Stimulated activated CD4-positive, alpha-beta T cell treated with anti-CD3 and anti-CD28 coated beads, Interleukin-4, amount 100 ng/mL, for 4 hours (primary cell): Measurements from ENCODE around the gene ACACB.

Experiments used
- DNase-seq, 2 experiments: peaks; one replicate each; pipeline ENCODE4 v3.0.0-alpha.2; 2020

The ACACB gene

GRCh38 chr12:109258607-109259544 is 142.5 kb downstream of the ACACB start:
- DNase-seq, result no peak

- DNase-seq, result no peak
Measured at GRCh38 chr12:109259545-109259895, 143.1 kb downstream of the ACACB start.

DNA sequence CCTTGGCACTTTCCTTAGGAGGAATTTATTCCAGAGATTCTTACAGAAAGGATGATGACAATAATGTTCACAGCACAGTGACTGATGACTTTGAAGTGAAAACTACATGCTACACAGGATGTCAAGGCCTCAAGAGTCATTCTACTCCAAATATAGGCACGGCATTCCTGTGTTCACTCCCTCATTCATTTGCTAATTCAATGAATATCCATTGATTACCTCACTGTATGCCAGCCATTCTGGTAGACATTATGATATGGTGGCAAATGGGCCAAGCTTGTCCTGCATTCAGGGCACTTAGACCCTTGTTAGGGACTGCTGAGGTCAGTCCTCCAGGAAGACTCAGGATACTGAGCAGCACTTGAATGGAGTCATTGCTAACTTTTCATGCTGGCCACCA is 144.7 kb downstream of the ACACB start:
- DNase-seq, result no peak

DNA sequence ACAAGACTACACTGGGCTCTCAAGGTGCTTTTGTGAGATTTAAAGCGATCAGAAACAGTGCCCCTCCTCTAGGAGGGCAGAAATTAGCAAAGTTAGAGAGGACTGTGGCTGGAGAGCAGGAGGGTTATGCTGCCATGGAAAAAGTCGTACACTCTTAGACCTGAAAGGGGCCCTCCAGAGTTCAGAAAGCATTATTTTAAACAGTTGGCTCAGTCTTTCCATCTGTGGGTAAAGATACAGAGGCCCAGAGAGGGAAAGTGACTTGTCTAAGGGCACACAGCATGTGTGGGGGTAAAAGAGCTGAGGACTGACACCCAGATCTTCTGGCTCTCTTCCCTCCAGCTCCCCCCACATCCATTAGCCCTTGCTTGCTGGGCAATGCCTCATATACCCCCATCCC is 145.6 kb downstream of the ACACB start:
- no peak for DNase-seq

DNA sequence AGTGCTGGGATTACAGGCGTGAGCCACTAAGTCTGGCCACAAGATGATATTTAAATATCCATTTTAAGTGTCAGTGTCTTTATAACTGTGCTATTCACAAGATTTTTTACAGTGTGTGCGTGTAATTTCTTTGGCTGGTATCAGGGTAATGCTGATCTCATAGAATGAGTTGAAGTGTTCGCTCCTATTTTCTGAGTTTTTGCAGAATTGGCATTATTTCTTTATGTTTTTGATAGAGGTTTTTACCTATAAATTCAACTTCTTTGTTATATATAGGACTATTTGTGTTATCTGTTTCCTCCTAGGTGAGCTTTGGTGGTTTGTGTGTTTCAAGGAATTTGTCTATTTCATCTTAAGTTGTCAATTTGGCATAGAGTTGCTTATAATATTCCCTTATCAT is 147.1 kb downstream of the ACACB start:
- DNase-seq, result no peak

DNA sequence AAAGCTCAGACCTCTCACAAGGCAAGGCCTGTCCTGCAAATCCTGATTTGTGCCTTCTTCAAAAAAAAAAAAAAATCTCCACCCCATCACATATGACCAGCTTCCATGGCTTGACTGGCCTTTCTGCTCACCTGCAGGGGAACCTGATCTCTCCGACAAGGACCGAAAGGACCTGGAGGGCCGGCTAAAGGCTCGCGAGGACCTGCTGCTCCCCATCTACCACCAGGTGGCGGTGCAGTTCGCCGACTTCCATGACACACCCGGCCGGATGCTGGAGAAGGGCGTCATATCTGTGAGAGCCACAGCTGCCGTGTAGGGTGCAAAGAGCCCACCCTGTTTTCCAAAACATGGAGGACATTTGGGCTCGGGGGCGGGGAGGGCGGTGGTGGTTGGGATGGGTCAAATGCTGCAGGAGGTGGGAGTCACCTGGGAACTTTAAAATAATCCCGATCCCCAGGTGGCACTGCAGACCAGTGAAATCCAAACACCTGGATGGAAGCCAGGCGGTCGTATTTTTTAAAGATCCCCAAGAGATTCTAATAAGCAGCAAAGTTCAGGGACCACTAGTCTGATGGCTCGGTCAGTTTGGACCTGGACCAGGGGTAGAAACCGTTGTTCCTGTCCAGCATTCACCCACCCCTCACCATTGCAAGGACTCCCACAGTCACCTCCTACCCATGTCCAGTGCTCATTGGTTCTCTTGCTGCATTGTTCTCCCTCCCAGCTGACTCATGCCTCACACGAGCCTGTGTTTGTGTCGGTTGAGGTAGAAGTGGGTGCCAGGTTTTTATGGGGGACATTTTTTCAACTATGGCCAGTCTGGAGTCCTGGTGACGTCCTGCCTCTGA is 147.9 kb downstream of the ACACB start:
- DNase-seq, result peak in 1 of 2 experiments; percentile 28

GRCh38 chr12:109264943-109265650 is 148.7 kb downstream of the ACACB start:
- DNase-seq, result no peak

- no peak for DNase-seq
Measured at GRCh38 chr12:109266106-109266879, 149.9 kb downstream of the ACACB start.

DNA sequence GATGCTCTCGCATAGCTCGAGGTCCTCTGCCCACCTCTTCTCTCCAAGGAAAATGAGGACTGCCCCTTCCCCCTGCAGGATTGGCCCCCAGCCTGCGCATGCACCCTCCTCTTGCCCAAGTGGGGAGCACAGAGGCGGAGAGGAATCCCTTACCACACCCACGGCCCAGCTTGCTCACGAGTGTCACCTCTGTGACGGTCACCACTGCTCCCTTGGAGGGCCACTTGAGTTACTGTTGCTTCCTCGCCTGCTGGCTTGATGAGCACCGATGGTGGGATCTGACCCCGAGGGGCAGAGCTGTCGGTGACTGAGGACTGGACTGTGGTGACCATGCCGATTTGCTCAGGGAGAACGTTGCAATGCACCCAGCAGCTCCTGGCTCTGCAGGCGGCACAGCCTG is 151.0 kb downstream of the ACACB start:
- no peak for DNase-seq

- DNase-seq, result no peak
Measured at GRCh38 chr12:109268896-109269295, 152.5 kb downstream of the ACACB start.

- DNase-seq, result no peak
Measured at GRCh38 chr12:109269428-109269827, 153.0 kb downstream of the ACACB start.

DNA sequence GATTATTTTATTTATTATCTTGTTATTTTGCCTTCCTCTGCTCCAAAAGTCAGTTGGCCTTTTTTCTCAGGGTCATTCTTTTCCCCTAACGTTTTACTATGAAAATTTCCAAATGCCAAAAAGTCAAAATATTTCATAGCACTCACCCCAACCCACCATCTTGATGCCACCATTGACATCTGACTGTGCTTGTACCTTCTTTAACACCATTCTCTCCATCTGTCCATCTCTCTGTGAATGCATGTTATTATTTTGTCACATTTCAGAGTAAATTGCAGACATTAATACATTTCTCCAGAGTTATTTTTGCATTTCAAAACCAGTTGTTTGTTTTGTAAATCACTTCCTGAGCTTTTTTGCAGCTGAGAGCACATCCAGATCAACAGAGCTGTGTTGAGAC is 154.1 kb downstream of the ACACB start:
- no peak for DNase-seq

GRCh38 chr12:109271418-109271817 is 155.0 kb downstream of the ACACB start:
- DNase-seq, result no peak

- DNase-seq, result no peak
Measured at GRCh38 chr12:109273354-109273753, 157.0 kb downstream of the ACACB start.

DNA sequence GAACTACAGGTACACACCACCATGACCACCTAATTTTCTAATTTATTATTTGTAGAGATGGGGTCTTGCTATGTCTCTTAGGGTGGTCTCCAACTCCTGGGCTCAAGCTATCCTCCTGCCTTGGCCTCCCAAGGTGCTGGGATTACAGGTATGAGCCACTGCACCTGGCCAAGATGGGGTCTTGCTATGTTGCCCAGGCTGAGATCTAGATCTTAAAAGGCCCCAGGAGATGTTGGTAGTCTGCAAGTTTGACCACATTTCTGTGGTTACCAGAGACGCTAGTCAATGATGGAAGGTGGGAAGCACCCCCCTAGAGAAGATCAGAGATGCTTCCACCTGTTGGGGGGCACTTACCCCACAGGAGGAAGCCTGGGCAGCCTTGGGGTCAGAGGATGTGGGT is 158.0 kb downstream of the ACACB start:
- DNase-seq, result no peak

DNA sequence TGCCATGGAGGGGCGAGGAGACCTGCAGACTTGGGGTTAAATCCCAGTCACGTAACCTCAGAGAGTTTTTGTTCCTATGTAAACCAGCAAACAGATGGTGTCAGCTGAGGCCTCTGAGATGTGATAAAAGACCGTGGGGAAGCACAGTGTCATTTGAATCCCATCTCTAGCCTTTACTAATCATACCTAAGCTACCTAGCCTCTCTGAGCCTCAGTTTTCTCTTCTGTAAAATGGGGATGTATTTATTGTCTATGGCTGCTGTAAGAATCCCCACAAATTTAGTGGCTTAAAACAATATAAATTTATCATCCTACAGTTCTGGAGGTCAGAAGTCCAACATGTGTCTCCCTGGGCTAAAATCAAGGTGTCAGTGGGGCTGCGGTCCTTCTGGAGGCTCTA is 158.8 kb downstream of the ACACB start:
- DNase-seq, result no peak

- no peak for DNase-seq
Measured at GRCh38 chr12:109276160-109276559, 159.8 kb downstream of the ACACB start.

DNA sequence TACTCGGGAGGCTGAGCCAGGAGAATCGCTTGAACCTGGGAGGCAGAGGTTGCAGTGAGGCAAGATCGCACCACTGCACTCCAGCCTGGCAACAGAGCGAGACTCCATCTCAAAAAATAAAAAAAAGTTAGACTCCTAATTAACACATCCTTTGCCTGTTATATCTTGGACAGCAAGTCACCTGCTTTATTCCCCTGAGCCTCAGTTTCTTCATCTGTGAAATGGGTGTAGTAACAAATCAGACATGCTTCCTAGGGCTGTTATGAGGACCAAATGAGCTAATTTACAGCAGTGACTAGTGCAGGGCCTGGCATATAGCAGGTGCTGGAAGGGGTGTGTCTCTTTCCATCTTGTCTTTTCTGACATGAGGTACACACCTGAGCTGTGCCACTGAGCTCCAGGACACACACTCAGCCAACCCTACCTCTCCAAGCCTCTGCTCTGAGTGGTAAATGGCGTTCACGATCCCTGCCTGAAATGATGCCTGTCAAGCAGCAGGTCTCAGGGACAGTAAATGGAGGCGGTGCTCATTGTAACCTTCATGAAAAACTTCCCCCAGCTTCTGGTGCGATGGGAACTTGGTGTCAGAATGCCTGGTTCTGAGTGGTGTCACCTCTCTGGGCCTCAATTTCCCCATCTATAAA is 161.0 kb downstream of the ACACB start:
- no peak for DNase-seq

DNA sequence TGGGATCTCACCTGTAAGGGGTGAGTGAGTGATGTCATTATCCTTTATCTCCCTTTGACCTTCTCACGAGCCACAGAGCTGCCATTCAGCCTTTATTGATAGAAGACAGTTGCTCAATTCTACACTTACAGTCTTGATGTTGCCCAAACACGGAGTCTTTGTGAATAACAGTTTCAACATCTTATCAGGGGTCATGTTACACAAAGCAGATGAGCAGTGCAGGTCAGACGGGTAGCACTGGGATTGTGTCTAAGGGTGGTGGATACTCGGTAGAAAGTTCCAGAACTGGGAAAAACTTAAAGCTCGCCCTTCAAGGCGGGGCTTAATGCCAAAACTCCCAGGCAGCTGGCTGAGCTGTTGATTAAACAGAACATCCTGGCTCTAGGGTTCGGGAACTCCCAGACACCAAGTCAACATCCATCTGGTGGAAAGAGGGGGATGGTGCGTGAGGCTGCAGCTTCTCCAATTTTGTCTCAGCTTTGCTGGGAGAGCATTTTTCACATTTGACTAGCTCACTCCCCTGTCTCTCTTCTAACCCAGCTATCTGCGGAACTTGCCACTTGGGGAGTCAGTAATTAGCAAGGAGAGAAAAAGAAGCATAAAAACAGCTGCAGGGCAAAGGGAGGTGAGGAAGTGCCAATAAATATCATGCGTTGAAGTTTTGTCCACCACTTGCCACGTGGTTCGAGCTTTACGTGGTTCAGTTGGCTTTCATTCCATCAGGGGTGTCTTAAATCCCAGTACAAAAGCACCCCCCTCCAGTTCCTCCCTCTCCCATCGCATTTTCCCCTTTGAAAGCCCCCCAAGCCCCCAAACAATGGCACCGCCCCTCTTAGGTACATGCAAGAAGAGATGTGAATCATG is 161.7 kb downstream of the ACACB start:
- no peak for DNase-seq

DNA sequence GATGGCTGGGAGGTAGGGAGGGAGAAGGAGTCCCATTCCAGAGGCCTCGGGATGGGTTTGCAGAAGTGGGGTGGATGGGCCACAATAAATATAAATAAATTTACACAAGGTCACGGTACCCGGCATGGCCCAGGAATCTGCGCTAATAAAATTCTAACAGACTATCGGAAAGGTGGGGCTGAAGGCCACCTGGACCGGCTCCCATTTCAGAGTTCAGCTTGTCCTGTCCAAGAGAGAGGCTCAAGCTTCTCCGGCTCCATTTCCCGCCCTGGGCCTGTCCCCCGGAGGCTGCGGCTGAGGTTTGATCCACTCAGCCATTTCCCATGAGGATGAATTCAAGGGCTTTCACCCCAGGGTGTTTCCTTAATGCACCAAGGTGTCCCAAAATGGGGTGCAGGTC is 162.5 kb downstream of the ACACB start:
- DNase-seq, result no peak

DNA sequence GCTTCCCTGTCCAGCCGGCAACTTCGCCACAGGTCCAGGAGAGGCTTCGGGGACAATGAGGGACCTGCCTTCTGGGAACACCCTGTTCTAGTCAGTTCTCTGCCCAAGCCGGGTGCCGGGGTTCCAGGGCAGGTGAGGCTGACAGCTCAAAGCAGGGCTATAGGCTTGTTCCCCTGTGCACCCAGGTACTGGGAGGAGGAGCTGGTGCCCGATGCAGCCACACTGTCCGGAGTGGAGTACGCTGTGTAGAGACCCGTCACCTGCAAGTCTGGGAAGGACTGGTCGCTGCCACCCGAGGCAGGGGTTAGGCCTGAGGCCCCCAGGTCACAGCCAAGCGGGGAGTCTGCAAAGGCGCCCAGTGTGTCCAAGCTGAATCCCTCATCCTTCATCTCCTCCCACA is 163.1 kb downstream of the ACACB start:
- DNase-seq, result no peak
